Activated naive CD4-positive, alpha-beta T cell (primary cell): ENCODE results near the gene FBXW5.
A peak's percentile ranks its signal among the peaks of the same experiment; 100 is the strongest.

ENCODE experiments used
- DNase-seq, 4 experiments: peaks; one replicate each; lab custom pipeline; 2025; lab: John Stamatoyannopoulos, UW

Gene FBXW5, protein sequence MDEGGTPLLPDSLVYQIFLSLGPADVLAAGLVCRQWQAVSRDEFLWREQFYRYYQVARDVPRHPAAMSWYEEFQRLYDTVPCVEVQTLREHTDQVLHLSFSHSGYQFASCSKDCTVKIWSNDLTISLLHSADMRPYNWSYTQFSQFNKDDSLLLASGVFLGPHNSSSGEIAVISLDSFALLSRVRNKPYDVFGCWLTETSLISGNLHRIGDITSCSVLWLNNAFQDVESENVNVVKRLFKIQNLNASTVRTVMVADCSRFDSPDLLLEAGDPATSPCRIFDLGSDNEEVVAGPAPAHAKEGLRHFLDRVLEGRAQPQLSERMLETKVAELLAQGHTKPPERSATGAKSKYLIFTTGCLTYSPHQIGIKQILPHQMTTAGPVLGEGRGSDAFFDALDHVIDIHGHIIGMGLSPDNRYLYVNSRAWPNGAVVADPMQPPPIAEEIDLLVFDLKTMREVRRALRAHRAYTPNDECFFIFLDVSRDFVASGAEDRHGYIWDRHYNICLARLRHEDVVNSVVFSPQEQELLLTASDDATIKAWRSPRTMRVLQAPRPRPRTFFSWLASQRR

DNA sequence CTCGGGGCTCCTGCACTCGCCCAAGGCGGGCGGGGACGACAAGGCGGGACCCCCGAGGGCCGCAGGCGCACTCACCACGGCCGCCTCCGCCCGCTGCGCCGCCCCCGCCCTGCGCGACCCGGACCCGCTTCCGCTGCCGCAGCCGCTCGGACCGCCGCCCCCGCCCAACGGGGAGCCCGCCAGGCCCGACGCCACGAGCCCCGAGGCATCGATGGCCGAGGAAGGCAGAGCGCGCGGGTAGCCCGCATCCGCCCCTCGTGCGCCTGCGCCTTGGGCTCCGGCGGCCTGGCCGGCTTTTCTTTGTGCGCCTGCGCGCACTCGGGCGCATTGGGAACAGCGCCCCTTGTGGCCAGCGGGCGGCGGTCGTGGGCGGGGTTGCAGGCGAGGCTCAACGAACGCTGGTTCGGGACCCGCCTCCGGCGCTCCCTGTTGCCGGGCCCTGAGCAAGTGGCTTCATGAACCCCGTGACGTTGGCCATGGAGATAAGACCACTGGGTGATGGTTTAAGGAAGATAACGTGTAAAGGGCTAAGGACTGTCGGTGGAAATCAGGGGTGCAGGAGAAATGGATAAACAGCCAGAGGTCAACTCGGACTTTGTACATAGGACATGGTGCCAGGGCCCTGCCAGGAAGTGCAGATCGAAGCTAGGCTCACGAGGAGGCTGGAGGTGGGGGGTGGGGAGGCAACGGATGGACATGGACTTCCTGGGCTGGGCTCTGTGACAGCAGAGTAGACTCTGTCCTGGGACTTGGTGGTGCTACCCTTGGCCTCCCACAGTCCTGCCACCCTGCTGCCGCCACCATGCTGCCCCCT lies at the start of gene FBXW5, which contains the start of gene C8G:
Gene FBXW5, minus strand, starts transcription at position 220 of the 814 bp plus-strand sequence. CDS start 655 bp downstream, outside the sequence.
Gene C8G, plus strand, starts transcription at position 725 of the 814 bp plus-strand sequence. Its CDS starts 78 bp downstream, at position 803.
- peak; percentile 90 to 94 (median 92) for DNase-seq

DNA sequence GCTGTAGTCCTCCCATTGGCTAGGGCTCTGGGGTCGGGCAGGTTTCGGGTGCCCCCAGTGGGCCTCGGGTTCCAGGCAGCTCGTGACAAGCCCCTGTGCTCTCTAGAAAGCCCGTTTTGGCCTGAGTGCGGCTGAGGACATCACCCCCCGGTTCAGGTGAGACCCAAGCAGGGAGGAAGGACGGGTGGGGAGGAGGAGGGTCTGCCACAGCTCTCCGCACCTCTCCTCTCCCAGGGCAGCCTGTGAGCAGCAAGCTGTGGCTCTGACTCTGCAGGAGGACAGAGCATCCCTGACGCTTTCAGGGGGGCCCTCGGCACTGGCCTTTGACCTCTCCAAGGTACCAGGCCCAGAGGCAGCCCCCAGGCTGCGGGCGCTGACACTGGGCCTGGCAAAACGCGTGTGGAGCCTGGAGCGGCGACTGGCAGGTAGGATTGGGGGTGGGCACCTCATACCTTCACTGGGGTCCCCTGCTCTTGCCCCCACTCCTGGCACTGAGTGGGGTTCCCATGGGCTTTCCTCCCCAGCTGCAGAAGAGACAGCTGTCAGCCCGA lies 48.4 kb upstream of the FBXW5 start:
- no peak for DNase-seq

DNA sequence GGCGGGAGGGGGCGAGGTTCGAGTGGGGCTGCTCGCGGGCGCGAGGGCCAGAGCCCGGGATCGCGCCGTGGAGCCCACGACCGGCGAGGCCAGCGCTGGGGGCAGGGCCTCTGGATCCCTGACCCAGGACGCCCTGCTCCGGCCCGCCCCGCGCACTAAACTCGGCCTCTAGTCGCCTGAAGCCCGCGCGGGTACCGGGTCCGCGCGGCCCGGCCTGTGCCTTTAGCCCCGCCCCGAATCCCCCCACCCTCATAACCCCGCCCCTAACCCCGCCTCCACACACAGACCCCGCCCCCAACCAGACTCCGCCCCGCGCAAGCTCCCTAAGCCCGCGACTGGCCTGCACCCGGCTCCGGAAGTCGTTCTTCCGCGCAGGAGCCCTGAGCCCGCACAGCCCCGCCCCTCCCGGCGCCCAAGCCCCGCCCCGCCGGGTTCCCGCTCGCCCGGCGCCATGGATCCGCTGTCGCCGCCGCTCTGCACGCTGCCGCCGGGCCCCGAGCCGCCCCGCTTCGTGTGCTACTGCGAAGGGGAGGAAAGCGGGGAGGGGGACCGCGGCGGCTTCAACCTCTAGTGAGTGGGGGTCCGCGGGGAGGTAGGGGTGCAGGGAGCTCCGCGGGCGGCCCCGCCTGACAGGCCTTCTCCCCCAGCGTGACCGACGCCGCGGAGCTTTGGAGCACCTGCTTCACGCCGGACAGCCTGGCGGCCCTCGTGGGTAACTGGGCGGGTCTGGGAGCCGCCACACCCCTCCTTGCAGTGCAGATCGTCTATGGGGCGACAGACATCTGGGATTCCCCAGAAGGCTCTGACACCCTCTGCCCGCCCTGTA lies 47.7 kb upstream of the FBXW5 start, which contains the start of gene PAXX:
Gene PAXX, plus strand, starts transcription at position 430 of the 826 bp plus-strand sequence. Its CDS starts 22 bp downstream, at position 452.
- peak; percentile 81 to 95 (median 90) for DNase-seq

DNA sequence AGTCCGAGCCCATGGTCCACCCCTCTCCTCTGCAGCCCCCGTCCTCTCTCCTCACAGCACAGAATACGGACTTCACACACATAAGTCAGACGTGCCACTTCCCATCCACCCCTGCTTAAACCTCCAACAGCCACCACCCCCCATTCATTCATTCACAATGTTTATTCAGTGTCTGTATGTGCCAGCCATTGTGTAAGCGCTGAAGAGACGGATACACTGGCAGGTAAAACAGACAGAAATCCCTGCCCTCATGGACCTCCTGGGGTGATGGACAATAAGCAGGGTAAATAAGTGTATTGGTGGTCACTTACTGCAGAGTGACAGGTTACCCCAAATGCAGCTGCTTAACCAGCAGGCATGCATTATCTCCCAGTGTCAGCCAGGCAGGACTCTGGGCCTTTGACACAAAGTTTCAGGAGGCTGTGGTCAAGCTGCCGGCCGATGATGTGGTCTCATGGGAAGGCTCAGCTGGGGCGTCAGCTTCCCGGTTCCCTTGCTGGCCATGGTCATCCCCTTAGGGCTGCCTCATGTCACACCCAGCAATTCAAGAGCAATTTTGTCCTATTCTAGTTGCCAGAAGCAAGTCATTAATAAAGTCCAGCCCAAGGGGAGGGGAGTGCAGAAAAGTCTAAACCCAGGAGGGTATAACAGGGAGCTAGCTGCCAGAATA lies 45.8 kb upstream of the FBXW5 start:
- no peak for DNase-seq

DNA sequence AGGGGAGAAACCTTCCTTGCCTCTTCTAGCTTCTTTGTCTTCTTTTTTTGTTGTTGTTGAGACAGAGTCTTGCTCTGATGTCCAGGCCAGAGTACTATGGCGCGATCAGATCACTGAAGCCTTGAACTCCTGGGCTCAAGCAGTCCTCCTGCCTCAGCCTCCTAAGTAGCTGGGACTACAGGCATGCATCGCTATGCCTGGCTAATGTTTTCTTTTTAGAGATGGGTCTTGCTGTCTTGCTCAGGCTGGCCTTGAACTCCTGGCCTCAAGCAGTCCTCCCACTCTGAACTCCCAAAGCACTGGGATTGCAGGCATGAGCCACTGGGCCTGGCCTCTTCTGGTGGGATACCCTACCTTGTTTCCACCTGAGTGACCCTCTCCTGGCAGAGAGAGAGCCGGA lies 44.3 kb upstream of the FBXW5 start:
- DNase-seq, result no peak

DNA sequence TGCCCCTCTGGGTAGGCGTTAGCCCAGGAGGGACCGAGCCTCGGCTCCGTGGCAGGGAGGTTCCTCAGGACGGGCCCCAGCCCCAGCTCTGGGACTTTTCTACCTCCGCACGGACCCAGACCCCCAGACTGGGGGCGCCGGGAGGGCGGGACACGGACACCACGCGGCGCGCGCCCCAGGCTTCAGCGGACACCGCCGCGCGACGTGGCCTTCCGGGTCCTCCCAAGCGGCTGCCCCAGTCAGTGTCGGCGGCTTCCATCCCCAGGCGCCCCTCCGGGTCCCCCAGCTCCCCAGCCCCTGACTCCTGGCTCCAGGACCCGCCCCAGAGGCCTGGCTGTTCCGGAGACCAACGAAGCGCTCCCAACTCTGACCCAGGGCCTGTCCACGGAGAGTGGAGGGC lies 41.3 kb upstream of the FBXW5 start:
- no peak for DNase-seq

DNA sequence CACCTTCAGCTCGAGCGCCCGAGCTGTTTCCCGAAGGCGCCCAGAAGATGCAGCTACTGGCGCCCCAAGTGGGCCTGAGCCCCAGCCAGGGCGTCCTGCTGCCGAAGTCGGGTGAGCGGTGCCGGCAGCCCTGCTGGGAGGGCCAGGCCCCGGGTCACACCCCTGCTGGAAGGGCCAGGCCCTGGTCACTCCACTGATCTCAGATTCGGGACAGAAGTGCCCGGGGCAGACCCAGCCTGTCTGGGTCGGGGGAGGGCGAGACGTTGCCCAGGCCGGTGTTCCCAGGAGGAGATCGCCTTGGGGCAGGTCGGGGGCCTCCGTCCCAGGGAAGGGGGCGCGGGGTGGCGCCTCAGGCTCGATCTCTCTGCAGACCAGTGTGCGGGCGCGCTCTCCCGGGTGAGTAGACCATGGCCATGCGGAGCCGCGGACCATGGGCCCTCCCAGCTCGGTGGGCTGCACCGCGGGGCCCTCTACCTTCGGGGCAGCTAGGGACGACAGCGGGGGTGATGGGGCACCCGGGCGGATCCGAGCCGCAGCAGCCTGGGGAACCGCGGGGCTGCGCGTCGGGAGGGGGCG lies 40.6 kb upstream of the FBXW5 start:
- DNase-seq, result no peak

DNA sequence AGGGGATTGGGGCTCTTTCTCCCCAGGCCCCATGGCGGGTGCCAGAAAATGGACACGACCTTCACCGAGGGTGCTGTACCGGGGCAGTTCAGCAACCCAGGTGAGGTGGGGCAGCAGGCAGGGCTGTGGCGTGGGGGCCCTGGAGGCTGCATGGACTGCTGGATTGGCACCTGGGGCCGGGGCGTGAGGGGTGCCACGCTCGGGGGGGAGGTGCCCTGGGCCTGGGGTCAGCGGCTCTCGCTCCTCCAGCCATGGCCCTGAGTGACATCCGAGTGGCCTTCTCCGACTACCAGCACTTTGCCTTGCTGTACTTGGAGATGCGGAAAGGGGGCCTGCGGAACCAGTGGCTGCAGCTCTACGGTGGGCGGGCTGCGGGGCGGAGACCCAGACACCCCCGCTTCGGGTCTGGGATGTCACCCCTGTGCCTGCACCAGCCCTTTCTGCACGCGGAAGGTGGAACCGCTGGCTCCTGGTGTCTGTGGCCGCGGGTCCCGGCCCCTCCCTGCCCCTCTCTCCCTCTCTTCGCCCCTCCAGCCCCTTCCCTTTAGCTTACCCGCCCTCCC lies 40.0 kb upstream of the FBXW5 start:
- DNase-seq, result no peak

DNA sequence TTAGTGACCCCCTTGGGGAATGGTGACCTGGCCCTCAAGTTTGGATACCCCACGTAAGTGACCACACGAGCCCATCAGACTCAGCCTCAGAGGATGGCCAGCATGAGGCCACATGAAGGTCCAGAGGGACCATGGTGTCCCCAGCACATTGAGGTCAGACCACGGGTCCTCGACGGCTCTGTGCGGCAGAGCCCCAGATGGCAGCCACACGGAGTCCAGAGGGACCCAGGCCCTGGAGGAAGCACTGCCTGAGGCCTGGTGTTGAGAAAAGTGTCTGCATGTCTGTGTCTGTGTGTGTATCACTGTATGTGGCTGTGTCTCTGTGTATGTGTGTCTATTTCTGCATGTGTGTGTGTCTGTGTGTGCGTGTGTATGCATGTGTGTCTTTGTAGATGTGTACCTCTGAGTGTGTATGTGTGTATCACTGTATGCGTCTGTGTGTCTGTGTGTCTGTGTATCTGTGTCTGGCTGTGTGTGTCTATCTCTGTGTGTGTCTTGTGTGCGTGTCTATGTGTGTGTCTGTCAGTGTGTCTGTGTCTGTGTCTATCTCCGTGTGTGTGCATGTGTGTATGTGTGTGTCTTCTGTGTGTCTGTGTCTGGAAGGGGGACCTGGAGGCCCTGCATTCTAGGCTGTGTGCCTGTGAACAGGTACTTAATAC lies 39.2 kb upstream of the FBXW5 start:
- no peak for DNase-seq

DNA sequence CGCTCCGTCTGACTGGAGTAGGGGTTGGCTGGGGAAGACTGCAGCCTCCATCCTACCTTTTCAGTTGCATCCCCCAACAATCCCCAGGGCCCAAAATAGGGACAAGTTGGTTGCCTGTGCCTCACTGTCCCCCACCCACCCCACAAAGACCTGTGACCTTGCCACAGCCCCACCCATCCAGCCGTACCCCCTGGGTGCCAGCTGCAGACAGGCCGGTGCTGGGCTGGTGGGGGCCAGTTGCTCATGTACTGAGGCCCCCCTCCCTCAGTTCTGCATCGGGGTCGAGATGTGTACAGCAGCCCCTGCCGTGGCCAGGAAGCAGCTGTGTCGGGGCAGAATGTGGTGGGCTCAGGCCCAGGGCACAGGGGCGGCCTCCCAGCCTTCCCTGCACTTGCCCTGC lies 38.6 kb upstream of the FBXW5 start:
- no peak for DNase-seq

DNA sequence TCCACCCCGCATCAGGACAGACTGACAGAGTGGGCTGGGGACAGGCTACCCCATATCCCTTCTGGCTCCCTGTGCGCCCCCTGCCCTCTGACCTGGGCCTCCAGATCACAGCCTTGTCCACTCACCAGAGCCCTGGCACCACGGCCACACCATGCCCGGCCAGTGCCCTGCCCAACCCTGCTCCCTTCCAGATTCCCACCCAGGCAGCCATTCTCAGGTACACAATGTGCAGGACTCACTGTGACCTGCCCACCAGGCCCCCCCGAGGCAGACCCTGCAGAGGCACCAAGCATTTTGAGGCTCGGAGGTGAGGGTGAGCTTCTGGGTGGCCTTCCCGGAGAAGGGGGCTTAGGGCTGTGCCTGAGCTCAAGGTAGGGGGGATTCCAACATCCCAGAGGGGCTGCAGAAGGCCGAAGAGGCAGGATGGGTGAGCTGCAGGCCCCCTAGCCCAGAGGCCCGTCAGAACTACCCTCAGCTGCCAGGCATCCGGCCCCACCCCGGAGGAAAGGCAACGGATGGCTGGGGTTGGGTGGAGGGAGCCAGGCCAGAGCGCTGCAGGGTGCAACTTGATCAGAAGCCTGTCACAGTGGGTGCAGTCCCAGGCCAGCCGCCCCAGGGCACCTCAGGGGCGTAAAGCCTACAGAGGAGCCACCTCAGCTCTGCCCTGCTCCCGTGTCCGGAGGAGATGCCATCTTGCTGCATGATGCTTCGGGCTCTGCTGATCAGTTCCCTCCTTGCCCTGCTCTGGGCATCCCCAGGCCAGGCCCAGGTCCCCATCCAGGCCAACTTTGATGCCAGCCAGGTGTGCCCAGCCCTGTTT lies 37.9 kb upstream of the FBXW5 start, which contains the start of gene LCNL1:
Gene LCNL1, plus strand, starts transcription at position 762 of the 820 bp plus-strand sequence. CDS start 594 bp downstream, outside the sequence.
- no peak for DNase-seq

DNA sequence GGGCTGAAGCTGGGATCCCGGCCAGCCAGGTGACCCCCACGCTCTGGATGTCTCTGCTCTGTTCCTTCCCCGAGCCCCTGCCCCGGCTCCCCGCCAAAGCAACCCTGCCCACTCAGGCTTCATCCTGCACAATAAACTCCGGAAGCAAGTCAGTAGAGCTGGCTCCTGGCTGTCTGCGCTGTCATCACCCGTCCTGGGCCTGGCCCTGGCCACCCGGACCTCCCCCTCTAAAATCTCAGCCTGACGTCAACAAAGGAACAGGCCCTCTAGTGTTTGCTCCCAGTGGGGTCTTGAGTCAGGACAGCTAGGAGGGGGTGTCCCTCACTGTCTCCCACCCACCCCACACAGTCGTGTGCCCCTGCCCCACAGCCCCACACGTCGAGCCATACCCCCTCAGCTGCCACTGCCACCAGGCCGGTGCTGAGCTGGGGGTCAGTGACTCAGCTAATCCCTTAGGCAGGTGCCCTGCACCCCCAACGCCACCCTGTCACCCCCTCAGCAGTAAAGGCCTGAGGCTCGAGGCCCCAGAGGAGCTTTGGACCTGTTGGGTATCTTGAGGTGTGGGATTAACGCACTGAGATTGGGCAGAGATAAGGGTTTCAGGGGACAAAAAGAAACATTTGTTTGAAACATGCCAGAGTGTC lies 37.2 kb upstream of the FBXW5 start:
- no peak for DNase-seq

DNA sequence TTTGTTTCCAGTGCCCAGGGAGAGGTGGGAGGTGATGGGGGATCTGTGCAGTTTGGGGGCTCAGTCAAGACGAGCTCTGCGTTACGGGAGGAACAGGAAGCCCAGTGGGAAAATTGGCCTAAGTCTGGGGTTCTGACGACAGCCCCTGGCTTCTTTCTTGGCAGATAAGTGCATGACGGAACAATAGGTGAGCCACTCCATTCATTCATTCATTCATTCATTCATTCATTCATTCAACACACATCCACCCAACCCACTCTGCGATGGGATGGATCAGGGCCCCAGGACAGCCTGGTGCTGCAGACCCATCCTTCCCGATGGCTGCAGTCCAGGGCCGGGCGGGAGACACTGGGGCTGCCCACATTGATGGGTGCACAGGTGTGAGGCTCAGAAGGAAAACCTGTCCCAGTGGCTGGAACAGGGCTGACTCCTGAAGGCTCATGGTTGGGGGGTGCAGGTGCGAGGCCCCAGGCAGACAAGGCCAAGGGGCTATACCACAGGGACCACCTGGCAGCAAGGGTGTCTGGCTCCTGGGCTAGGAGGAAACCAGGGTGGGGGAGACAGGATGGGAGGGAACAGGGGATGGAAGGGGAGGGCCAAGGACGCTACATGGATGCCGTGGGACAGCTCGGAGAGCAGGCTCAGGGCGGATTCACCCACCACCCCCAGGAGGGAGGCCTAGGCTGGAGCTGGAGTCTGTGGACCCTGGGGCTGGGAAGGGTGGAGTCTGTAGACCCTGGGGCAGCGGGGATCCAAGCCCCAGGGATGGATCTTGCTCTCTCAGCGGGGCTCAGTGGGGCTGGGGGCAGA lies 36.3 kb upstream of the FBXW5 start:
- DNase-seq, result no peak

DNA sequence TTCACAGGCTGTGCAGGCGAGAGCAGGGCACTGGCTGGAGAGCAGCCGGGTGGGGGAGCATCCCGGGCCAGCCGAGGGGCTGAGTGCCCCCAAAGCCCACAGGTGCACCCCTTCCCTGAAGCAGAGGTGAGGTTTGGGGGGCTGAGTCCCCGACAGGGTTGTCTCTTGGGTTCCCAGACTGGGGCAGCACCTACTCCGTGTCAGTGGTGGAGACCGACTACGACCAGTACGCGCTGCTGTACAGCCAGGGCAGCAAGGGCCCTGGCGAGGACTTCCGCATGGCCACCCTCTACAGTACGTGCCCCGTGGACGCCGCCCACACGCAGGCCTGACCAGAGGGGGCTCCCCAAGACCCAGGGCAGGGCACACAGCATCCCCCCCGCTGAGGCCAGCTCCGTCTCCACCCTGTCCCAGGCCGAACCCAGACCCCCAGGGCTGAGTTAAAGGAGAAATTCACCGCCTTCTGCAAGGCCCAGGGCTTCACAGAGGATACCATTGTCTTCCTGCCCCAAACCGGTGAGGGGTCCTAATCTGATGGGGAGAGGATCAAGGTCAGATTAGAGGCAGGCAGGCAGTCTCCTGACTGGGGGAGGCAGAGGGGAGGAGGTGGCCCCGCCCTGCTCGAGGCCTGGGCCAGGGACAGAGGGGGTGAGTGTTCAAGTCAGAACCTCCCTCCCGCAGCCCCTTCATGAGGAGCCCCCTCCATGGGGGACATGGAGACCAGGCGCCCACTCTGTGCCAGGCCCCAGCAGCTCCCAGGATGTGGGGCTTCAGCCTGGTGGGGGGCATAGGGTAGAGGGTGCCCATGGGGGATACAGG lies 35.4 kb upstream of the FBXW5 start:
- DNase-seq, result no peak

DNA sequence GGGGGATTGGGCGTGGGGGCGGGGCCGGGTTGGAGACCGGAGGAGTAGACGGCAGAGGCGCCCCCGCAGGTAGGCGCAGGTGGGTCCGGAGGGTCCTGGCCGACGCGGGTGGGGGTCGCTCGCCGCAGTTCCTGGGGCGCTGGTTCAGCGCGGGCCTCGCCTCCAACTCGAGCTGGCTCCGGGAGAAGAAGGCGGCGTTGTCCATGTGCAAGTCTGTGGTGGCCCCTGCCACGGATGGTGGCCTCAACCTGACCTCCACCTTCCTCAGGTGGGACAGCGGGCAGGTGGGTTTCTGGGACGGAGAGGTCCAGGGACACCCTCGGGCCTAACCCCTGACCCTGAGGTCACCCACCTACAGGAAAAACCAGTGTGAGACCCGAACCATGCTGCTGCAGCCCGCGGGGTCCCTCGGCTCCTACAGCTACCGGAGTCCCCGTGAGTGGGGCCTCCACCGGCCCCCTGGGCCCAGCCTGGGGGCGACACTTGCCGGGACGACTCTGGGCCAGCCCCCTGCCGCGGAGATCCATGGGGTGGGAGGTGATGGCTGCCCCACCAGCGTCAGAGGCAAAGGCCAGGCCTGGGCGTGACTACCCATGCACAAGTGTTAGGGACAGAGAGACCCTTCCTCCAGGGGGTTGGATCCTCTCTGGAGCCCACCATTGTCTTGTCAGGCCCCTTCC lies 34.5 kb upstream of the FBXW5 start:
- no peak for DNase-seq
